Upper lobe of left lung (tissue), 4 donors: Measurements from ENCODE around the gene NASP.

ENCODE experiments used
- EP300 ChIP-seq, 4 donors: sonication (generic); formaldehyde crosslinking; IDR thresholded peaks; one replicate each; pipeline ENCODE4 v1.5.1; 2017; ENCODE audit warnings: antibody characterized with exemption in 4 of 4, control low read depth in 2 of 4
- POLR2A ChIP-seq, 4 donors: fragments of 450-650 bp; IDR thresholded peaks; one replicate each; pipeline ENCODE4 v1.5.1; 2016 to 2017; ENCODE audit warnings: antibody characterized with exemption in 4 of 4, mild to moderate bottlenecking in 2 of 4
- POLR2AphosphoS5 ChIP-seq, 2 donors: sonication (generic); formaldehyde crosslinking; IDR thresholded peaks; one replicate each; pipeline ENCODE4 v1.5.1; 2017; ENCODE audit warnings: antibody characterized with exemption in 2 of 2
- TF ChIP-seq, protein P1 (sequence below), 6 experiments: fragments of 450-650 bp in 4 of 6; fragments of 200-600 bp in 2 of 6; sonication (generic) in 2 of 6; IDR thresholded peaks; one replicate each; pipeline ENCODE4 v1.5.1; 2016 to 2019; ENCODE audit warnings: antibody characterized with exemption in 6 of 6

- TF ChIP-seq, protein P1, sequence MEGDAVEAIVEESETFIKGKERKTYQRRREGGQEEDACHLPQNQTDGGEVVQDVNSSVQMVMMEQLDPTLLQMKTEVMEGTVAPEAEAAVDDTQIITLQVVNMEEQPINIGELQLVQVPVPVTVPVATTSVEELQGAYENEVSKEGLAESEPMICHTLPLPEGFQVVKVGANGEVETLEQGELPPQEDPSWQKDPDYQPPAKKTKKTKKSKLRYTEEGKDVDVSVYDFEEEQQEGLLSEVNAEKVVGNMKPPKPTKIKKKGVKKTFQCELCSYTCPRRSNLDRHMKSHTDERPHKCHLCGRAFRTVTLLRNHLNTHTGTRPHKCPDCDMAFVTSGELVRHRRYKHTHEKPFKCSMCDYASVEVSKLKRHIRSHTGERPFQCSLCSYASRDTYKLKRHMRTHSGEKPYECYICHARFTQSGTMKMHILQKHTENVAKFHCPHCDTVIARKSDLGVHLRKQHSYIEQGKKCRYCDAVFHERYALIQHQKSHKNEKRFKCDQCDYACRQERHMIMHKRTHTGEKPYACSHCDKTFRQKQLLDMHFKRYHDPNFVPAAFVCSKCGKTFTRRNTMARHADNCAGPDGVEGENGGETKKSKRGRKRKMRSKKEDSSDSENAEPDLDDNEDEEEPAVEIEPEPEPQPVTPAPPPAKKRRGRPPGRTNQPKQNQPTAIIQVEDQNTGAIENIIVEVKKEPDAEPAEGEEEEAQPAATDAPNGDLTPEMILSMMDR (IDR thresholded peaks at IDR 0.05) = no peak
- no peak for TF ChIP-seq POLR2AphosphoS5 (IDR thresholded peaks at IDR 0.05)
- no peak for TF ChIP-seq EP300 (IDR thresholded peaks at IDR 0.05)
- TF ChIP-seq POLR2A (IDR thresholded peaks at IDR 0.05) = no peak
Measured at GRCh38 chr1:45660336-45660735, 76.5 kb downstream of the NASP start.
